SK-N-SH (cell line): ENCODE measurements around the gene MBD3. TPM values are rescaled to one million over a fixed set of nuclear protein-coding genes. Genes with fewer than 3 reads are reported as not detected.

Experiments used
- CTCF ChIA-PET: fragments of 300-600, 350-600 bp; formaldehyde crosslinking; extraction: SDS; loops from one replicate; lab custom pipeline; 2021; lab: Yijun Ruan, JAX
- POLR2A ChIA-PET: fragments of 350-600 bp; sonication (Branson Sonifier 250); formaldehyde crosslinking; extraction: SDS; loops from one replicate; lab custom pipeline; 2020; ENCODE audit warnings: antibody characterized with exemption, inconsistent platforms; lab: Yijun Ruan, JAX
- DNase-seq: peaks from one replicate; pipeline ENCODE4 v3.0.0; 2012
- H2AFZ ChIP-seq: fragments of 200-600 bp; sonication (generic); 2 replicates; pipeline ENCODE4 v1.8.1; 2016; ENCODE audit warnings: antibody characterized with exemption, mild to moderate bottlenecking, low read depth
- H3F3A ChIP-seq: fragments of 200-600 bp; sonication (generic); replicated peaks from 2 replicates; pipeline ENCODE3; 2016; ENCODE audit warnings: antibody characterized with exemption, mild to moderate bottlenecking; ENCODE audit not compliant: insufficient read depth
- H3K27ac ChIP-seq, 2 experiments: fragments of 200-500 bp in 1 of 2; fragments of 200-600 bp in 1 of 2; sonication (Bioruptor generic) in 1 of 2; sonication (generic), shearing (Covaris generic) in 1 of 2; 2 replicates each; pipeline versions ENCODE4 v1.5.1 to v1.6.1; 2014 to 2016; ENCODE audit warnings: low read depth in 2 of 2, inconsistent platforms in 1 of 2, low read length in 1 of 2, mild to moderate bottlenecking in 1 of 2, mixed read lengths in 1 of 2
- H3K27me3 ChIP-seq: fragments of 200-600 bp; sonication (generic), shearing (Covaris generic); 2 replicates; pipeline ENCODE4 v1.6.1; 2016; ENCODE audit warnings: mixed run types; ENCODE audit not compliant: insufficient read depth
- H3K36me3 ChIP-seq, 2 experiments: fragments of 200-500 bp in 1 of 2; fragments of 200-600 bp in 1 of 2; sonication (Bioruptor generic) in 1 of 2; sonication (generic) in 1 of 2; replicated peaks in 1 of 2; 2 replicates each; pipeline versions ENCODE3 to v1.5.1; 2014 to 2016; ENCODE audit warnings: low read length in 1 of 2, mild to moderate bottlenecking in 1 of 2; ENCODE audit not compliant: insufficient read depth in 2 of 2, control insufficient read depth in 1 of 2
- H3K4me1 ChIP-seq, 2 experiments: fragments of 200-500 bp in 1 of 2; fragments of 200-600 bp in 1 of 2; sonication (Bioruptor generic) in 1 of 2; sonication (generic), shearing (Covaris generic) in 1 of 2; 2 replicates each; pipeline versions ENCODE4 v1.5.1 to v1.6.1; 2014 to 2016; ENCODE audit warnings: low read depth in 1 of 2, low read length in 1 of 2, mixed run types in 1 of 2; ENCODE audit not compliant: insufficient read depth in 2 of 2, control insufficient read depth in 1 of 2
- H3K4me2 ChIP-seq: fragments of 200-600 bp; sonication (generic), shearing (Covaris generic); 2 replicates; pipeline ENCODE4 v1.6.1; 2017; ENCODE audit warnings: mixed run types
- H3K4me3 ChIP-seq, 2 experiments: fragments of 200-500 bp in 1 of 2; fragments of 200-600 bp in 1 of 2; sonication (Bioruptor generic) in 1 of 2; sonication (generic), shearing (Covaris generic) in 1 of 2; 2 replicates each; pipeline versions ENCODE4 v1.5.1 to v1.8.1; 2014 to 2016; ENCODE audit warnings: low read depth in 2 of 2, inconsistent platforms in 1 of 2, low read length in 1 of 2, mild to moderate bottlenecking in 1 of 2, mixed read lengths in 1 of 2, moderate library complexity in 1 of 2
- H3K79me2 ChIP-seq: fragments of 200-600 bp; sonication (generic); 2 replicates; pipeline ENCODE4 v1.8.1; 2017; ENCODE audit warnings: mild to moderate bottlenecking; ENCODE audit not compliant: insufficient read depth
- H3K9ac ChIP-seq: fragments of 200-600 bp; sonication (generic); 2 replicates; pipeline ENCODE4 v1.6.1; 2017; ENCODE audit warnings: mixed run types
- H3K9me2 ChIP-seq: fragments of 200-600 bp; sonication (generic); 2 replicates; pipeline ENCODE4 v1.6.1; 2017; ENCODE audit warnings: mixed run types
- H3K9me3 ChIP-seq: fragments of 200-600 bp; sonication (generic); 2 replicates; pipeline ENCODE4 v1.6.1; 2017; ENCODE audit warnings: mixed run types, mild to moderate bottlenecking, moderate library complexity
- H4K20me1 ChIP-seq: fragments of 200-600 bp; sonication (generic); 2 replicates; pipeline ENCODE4 v1.6.1; 2017; ENCODE audit warnings: mild to moderate bottlenecking, mixed run types; ENCODE audit not compliant: insufficient read depth
- EZH2phosphoT487 ChIP-seq: fragments of 200-600 bp; sonication (generic); IDR thresholded peaks from 2 replicates; pipeline ENCODE4 v1.6.1; 2017; ENCODE audit warnings: low read depth, mixed run types, mild to moderate bottlenecking, antibody characterized with exemption, moderate library complexity, borderline replicate concordance
- FOXJ3 ChIP-seq: sonication (generic); formaldehyde crosslinking; IDR thresholded peaks from 2 replicates; pipeline ENCODE4 v1.5.1; 2020; ENCODE audit warnings: mild to moderate bottlenecking, missing genetic modification reagents
- FOXM1 ChIP-seq: IDR thresholded peaks from 2 replicates; pipeline ENCODE4 v1.4.0; 2012; ENCODE audit warnings: low read depth, mild to moderate bottlenecking
- GATA2 ChIP-seq: sonication (generic); formaldehyde crosslinking; IDR thresholded peaks from 2 replicates; pipeline ENCODE4 v1.5.0; 2020; ENCODE audit warnings: mild to moderate bottlenecking, missing genetic modification reagents
- IRF3 ChIP-seq: fragments of 150-350 bp; IDR thresholded peaks from 2 replicates; pipeline ENCODE4 v1.6.1; 2016; ENCODE audit warnings: mild to moderate bottlenecking, low read depth, low read length
- MEF2A ChIP-seq: IDR thresholded peaks from 2 replicates; pipeline ENCODE4 v1.4.0; 2012; ENCODE audit warnings: low read depth, borderline replicate concordance
- MXI1 ChIP-seq: IDR thresholded peaks from 2 replicates; pipeline ENCODE4 v1.6.1; 2012; ENCODE audit warnings: mild to moderate bottlenecking, low read depth, low read length, improper control_type of control experiment
- NFIC ChIP-seq: IDR thresholded peaks from 2 replicates; pipeline ENCODE4 v1.4.0; 2012; ENCODE audit warnings: borderline replicate concordance
- NRF1 ChIP-seq: IDR thresholded peaks from 2 replicates; pipeline ENCODE4 v1.6.1; 2012; ENCODE audit warnings: low read depth, mild to moderate bottlenecking, low read length
- POLR2AphosphoS5 ChIP-seq: IDR thresholded peaks from 2 replicates; pipeline ENCODE4 v1.6.1; 2012; ENCODE audit warnings: low read depth, low read length
- RAD21 ChIP-seq: IDR thresholded peaks from 2 replicates; pipeline ENCODE4 v1.6.1; 2012; ENCODE audit warnings: mild to moderate bottlenecking, low read length
- RFX5 ChIP-seq: IDR thresholded peaks from 2 replicates; pipeline ENCODE4 v1.6.1; 2012; ENCODE audit warnings: mild to moderate bottlenecking, improper control_type of control experiment, low read length
- SMC3 ChIP-seq: IDR thresholded peaks from 2 replicates; pipeline ENCODE4 v1.6.1; 2012; ENCODE audit warnings: low read depth, low read length, improper control_type of control experiment
- TAF1 ChIP-seq: IDR thresholded peaks from 2 replicates; pipeline ENCODE4 v1.6.1; 2012; ENCODE audit warnings: low read depth, mild to moderate bottlenecking, low read length, moderate library complexity, borderline replicate concordance
- TCF12 ChIP-seq: IDR thresholded peaks from 2 replicates; pipeline ENCODE4 v1.4.0; 2012
- TEAD4 ChIP-seq: IDR thresholded peaks from 2 replicates; pipeline ENCODE4 v1.4.0; 2012; ENCODE audit warnings: mild to moderate bottlenecking, borderline replicate concordance; ENCODE audit not compliant: insufficient read depth
- USF1 ChIP-seq: IDR thresholded peaks from 2 replicates; pipeline ENCODE4 v1.4.0; 2012; ENCODE audit warnings: low read depth, borderline replicate concordance
- USF2 ChIP-seq: fragments of 150-350 bp; IDR thresholded peaks from 2 replicates; pipeline ENCODE4 v1.6.1; 2017; ENCODE audit warnings: antibody characterized with exemption, low read length, low read depth, borderline replicate concordance
- YY1 ChIP-seq: IDR thresholded peaks from 2 replicates; pipeline ENCODE4 v1.4.0; 2012; ENCODE audit warnings: low read depth, mild to moderate bottlenecking
- WGBS: methylation state at CpG from one replicate; pipeline ENCODE4 v1.1.6; 2017; ENCODE audit warnings: low lambda C conversion rate; 5-methylcytosine and 5-hydroxymethylcytosine counted together
- polyA plus RNA-seq, 3 experiments: library from polyadenylated mRNA; depleted of rRNA; stranded (reverse); fragments of >200 nt; gene quantifications; 2 replicates each; pipeline ENCODE4 v1.2.3, GENCODE V29; 2012

MBD3 gene
- polyA plus RNA-seq, 1 of the 3 experiments (the other 2 are of a cell fraction), result 96.5 TPM

GRCh38 chr19:1555487-1556389 is 36.9 kb downstream of the MBD3 start:
- CTCF ChIA-PET, result no interaction called here
- H2AFZ ChIP-seq, result no peak overlapping the region
- no peaks in the 10 kb centered on the region for H3K27me3 ChIP-seq
- WGBS, result 94% methylated on average over 55 of the region's 121 CpGs
- no peak overlapping the region for H3K9ac ChIP-seq
- H3K27ac ChIP-seq, result no peak overlapping the region
- no peak overlapping the region for H3K4me3 ChIP-seq
- no peaks in the 10 kb centered on the region for H3F3A ChIP-seq
- no peaks in the 10 kb centered on the region for H3K9me2 ChIP-seq
- H3K36me3 ChIP-seq, result peaks cover 0 to 2% of the 10 kb centered on the region in 2 experiments
- no peaks in the 10 kb centered on the region for H3K9me3 ChIP-seq
- peaks cover 52% of the 10 kb centered on the region for H4K20me1 ChIP-seq
- POLR2A ChIA-PET, result no interaction called here
- no peaks in the 10 kb centered on the region for H3K4me1 ChIP-seq
- TF ChIP-seq SMC3 (no peak), MXI1 (no peak), EZH2phosphoT487 (no peak), RFX5 (no peak), NFIC (no peak), GATA2 (no peak), POLR2AphosphoS5 (no peak), NRF1 (no peak), IRF3 (no peak), TCF12 (no peak), USF1 (no peak), FOXM1 (no peak), YY1 (no peak), MEF2A (no peak), TAF1 (no peak), USF2 (no peak), FOXJ3 (CRISPR knock-in tag) (no peak), RAD21 (no peak), TEAD4 (no peak)
- H3K4me2 ChIP-seq, result no peak overlapping the region
- DNase-seq, result no peak
- H3K79me2 ChIP-seq, result peaks cover 48% of the 10 kb centered on the region
